NCI-H2196 (cell line): ENCODE measurements around the gene CPT1C.
"Not testable (repeated sequence)": the region's sequence is repeated elsewhere in the genome, so short reads cannot be mapped to it uniquely, and the experiment has no call there.

Experiments
- DNase-seq: peaks from one replicate; lab custom pipeline; 2025; ENCODE audit not compliant: unreplicated experiment; lab: John Stamatoyannopoulos, UW

CPT1C gene

GRCh38 chr19:49700563-49700962 lies 9.6 kb downstream of the CPT1C start:
- DNase-seq: no peak

GRCh38 chr19:49701271-49701786 lies 10.4 kb downstream of the CPT1C start:
- no peak for DNase-seq

GRCh38 chr19:49704888-49705642 lies 14.1 kb downstream of the CPT1C start:
- DNase-seq: no peak

GRCh38 chr19:49705919-49706318 lies 15.0 kb downstream of the CPT1C start:
- DNase-seq: no peak

GRCh38 chr19:49710372-49710951 lies 19.5 kb downstream of the CPT1C start:
- no peak for DNase-seq

GRCh38 chr19:49712397-49712859 lies 21.5 kb downstream of the CPT1C start:
- DNase-seq: no peak

- no peak for DNase-seq
Observed at GRCh38 chr19:49713236-49713845, 22.4 kb downstream of the CPT1C start.

- no peak for DNase-seq
Observed at GRCh38 chr19:49716154-49716553, 25.2 kb downstream of the CPT1C start.

GRCh38 chr19:49718511-49718910 lies 27.6 kb downstream of the CPT1C start:
- DNase-seq: no peak

- DNase-seq: no peak
Observed at GRCh38 chr19:49718991-49719390, 28.1 kb downstream of the CPT1C start.

- DNase-seq: not testable (repeated sequence)
Observed at GRCh38 chr19:49719420-49719819, 28.5 kb downstream of the CPT1C start.

- DNase-seq: no peak
Observed at GRCh38 chr19:49727217-49728030, 36.5 kb downstream of the CPT1C start.

GRCh38 chr19:49730166-49730565 lies 39.2 kb downstream of the CPT1C start:
- DNase-seq: no peak

- DNase-seq: no peak
Observed at GRCh38 chr19:49738268-49738667, 47.4 kb downstream of the CPT1C start.

- DNase-seq: no peak
Observed at GRCh38 chr19:49739098-49739497, 48.2 kb downstream of the CPT1C start.

- no peak for DNase-seq
Observed at GRCh38 chr19:49739933-49740332, 49.0 kb downstream of the CPT1C start.

- no peak for DNase-seq
Observed at GRCh38 chr19:49741210-49741844, 50.4 kb downstream of the CPT1C start.

- no peak for DNase-seq
Observed at GRCh38 chr19:49744946-49745381, 54.0 kb downstream of the CPT1C start.

GRCh38 chr19:49746206-49746958 lies 55.5 kb downstream of the CPT1C start:
- no peak for DNase-seq
